PC-3 (cell line): ENCODE data around the gene VSIG2.

Experiments
- CTCF ChIP-seq: fragments of 300-600 bp; sonication (generic); conservative IDR thresholded peaks from 2 replicates; pipeline ENCODE4 v1.5.1; 2017; ENCODE audit warnings: antibody characterized with exemption, low read depth, mild to moderate bottlenecking, low read length
- EZH2phosphoT487 ChIP-seq: fragments of 300-600 bp; sonication (generic); IDR thresholded peaks from 2 replicates; pipeline ENCODE4 v1.6.1; 2018; ENCODE audit warnings: mild to moderate bottlenecking, antibody characterized with exemption, low read length, borderline replicate concordance

GRCh38 chr11:124800226-124800929 is 48.3 kb upstream of the VSIG2 start, which contains the start of gene MSANTD2:
- TF ChIP-seq CTCF (no peak), EZH2phosphoT487 (no peak)
